ENCODE data around the gene FOXC1.

Gene FOXC1

DNA sequence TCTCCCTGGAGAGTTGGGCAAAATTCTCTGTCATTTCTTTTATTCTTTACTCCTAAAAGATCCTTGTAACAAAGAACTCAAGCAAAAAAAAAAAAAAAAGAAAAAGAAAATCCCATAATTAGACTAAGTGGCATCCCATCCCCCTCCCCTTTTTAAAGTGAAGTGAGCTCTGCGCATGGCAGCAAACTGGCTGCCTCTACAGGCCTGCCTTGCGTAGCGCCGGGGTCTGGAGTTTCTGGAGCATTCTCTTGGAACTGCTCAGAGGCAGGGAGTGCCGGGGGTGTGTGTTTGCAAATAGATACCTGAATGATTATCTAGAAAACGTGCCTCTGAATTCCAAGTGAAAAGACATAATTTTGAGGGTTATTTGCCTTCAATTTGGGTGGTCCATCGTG is 48.1 kb downstream of the FOXC1 start:
- Histone ChIP-seq H3K36me3 (ENCODE audit: control insufficient read depth, low read length) (no peaks in the 10 kb centered on the region), H3K79me2 (ENCODE audit: control insufficient read depth, low read length) (no peaks in the 10 kb centered on the region), H3K9me3 (ENCODE audit: control insufficient read depth, insufficient read depth, low read length) (no peaks in the 10 kb centered on the region), H4K20me1 (ENCODE audit: control insufficient read depth, insufficient read depth, low read depth, low read length) (peaks cover 4% of the 10 kb centered on the region; the same call in 1 of the 2 replicates), H3K27me3 (ENCODE audit: control insufficient read depth, low read length) (no peaks in the 10 kb centered on the region), H3K27ac (ENCODE audit: low read depth, low read length) (no peak overlapping the region), H3K4me2 (ENCODE audit: low read length) (no peak overlapping the region), H3K4me3 (ENCODE audit: low read length) (no peak overlapping the region), H3F3A (ENCODE audit: control insufficient read depth, insufficient read depth) (no peaks in the 10 kb centered on the region), H3K9me2 (replicated peaks; ENCODE audit: control insufficient read depth, low read length) (no peaks in the 10 kb centered on the region), H3K4me1 (ENCODE audit: control insufficient read depth, low read length) (no peaks in the 10 kb centered on the region; the same call in 1 of the 2 replicates)
- TF ChIP-seq, protein P1, sequence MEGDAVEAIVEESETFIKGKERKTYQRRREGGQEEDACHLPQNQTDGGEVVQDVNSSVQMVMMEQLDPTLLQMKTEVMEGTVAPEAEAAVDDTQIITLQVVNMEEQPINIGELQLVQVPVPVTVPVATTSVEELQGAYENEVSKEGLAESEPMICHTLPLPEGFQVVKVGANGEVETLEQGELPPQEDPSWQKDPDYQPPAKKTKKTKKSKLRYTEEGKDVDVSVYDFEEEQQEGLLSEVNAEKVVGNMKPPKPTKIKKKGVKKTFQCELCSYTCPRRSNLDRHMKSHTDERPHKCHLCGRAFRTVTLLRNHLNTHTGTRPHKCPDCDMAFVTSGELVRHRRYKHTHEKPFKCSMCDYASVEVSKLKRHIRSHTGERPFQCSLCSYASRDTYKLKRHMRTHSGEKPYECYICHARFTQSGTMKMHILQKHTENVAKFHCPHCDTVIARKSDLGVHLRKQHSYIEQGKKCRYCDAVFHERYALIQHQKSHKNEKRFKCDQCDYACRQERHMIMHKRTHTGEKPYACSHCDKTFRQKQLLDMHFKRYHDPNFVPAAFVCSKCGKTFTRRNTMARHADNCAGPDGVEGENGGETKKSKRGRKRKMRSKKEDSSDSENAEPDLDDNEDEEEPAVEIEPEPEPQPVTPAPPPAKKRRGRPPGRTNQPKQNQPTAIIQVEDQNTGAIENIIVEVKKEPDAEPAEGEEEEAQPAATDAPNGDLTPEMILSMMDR (IDR thresholded peaks at IDR 0.05; ENCODE audit: low read depth, low read length, poor library complexity, severe bottlenecking): no peak
- no peak for TF ChIP-seq EZH2phosphoT487 (IDR thresholded peaks at IDR 0.05; ENCODE audit: borderline replicate concordance, low read length)

DNA sequence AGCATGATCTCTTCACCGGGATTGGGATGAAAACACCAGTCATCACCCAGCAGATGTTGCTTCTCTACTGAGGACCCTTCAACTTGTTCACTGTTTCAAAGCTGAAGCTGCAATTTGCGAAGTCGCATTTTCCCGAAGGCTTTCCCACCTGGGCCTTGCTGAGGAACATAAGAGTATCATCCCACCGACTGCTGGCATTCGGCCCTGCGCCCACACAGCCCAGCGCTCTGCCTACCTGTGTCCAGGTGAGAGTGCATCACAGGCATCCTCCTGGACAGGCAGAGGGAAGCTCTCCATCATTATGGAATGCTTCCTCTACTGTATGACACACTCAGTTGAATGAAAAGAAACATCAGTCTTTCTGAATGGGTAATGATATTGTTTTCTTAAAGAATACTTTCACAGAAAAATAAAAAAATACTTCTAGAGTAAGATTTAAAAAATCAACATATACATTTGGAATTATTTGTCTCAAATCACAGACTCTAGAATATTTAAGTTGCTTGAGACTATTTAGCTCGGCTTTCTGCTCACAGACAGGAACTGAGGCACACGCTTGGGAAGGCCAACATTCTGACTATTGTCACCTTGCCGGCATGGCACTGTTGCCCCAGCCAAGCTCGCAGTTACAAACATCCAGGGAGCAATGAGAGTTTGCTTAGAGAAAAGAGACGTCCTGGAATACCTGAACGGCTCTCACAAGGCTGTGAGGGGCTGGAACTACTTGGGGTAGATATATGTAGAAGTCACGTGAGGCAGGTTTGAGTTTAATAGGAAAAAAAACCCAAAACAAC is 48.7 kb downstream of the FOXC1 start:
- H3K4me1 ChIP-seq (ENCODE audit: control insufficient read depth, low read length): no peaks in the 10 kb centered on the region; the same call in 1 of the 2 replicates
- TF ChIP-seq EZH2phosphoT487 (IDR thresholded peaks at IDR 0.05; ENCODE audit: borderline replicate concordance, low read length): no peak
- TF ChIP-seq, protein P1 (IDR thresholded peaks at IDR 0.05; ENCODE audit: low read depth, low read length, poor library complexity, severe bottlenecking): no peak
- H3K79me2 ChIP-seq (ENCODE audit: control insufficient read depth, low read length): no peaks in the 10 kb centered on the region
- no peak overlapping the region for H3K4me2 ChIP-seq (ENCODE audit: low read length)
- no peaks in the 10 kb centered on the region for H3K9me3 ChIP-seq (ENCODE audit: control insufficient read depth, insufficient read depth, low read length)
- H3K9me2 ChIP-seq (replicated peaks; ENCODE audit: control insufficient read depth, low read length): no peaks in the 10 kb centered on the region
- no peaks in the 10 kb centered on the region for H3K36me3 ChIP-seq (ENCODE audit: control insufficient read depth, low read length)
- no peak overlapping the region for H3K4me3 ChIP-seq (ENCODE audit: low read length)
- H3K27ac ChIP-seq (ENCODE audit: low read depth, low read length): no peak overlapping the region
- no peaks in the 10 kb centered on the region for H3F3A ChIP-seq (ENCODE audit: control insufficient read depth, insufficient read depth)
- H3K27me3 ChIP-seq (ENCODE audit: control insufficient read depth, low read length): no peaks in the 10 kb centered on the region
- H4K20me1 ChIP-seq (ENCODE audit: control insufficient read depth, insufficient read depth, low read depth, low read length): no peaks in the 10 kb centered on the region; the same call in 1 of the 2 replicates

DNA sequence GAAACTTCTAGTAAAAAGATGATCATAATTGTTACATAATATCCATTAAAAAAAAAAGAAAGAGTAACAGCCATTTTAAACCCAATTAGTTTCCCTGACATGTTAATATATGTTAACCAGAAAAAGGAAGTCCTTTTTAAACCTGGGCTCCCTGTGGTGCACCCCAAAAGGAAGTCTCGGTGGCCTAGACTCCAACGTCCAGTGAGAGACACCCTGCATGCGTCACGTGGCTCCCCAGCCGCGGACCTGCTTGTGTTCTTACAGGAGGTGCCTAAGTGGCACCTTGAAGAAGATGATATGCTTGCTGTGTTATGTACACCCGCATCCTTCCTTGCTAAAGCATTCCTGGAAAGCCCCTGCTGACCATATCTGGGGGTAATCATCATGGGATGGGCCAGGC is 50.1 kb downstream of the FOXC1 start:
- no peak for TF ChIP-seq EZH2phosphoT487 (IDR thresholded peaks at IDR 0.05; ENCODE audit: borderline replicate concordance, low read length)
- TF ChIP-seq, protein P1 (IDR thresholded peaks at IDR 0.05; ENCODE audit: low read depth, low read length, poor library complexity, severe bottlenecking): no peak
- H3K79me2 ChIP-seq (ENCODE audit: control insufficient read depth, low read length): no peaks in the 10 kb centered on the region

More for the DNA sequence above, 50.1 kb downstream of the FOXC1 start:
- Histone ChIP-seq H3K4me1 (ENCODE audit: control insufficient read depth, low read length) (peaks cover 6% of the 10 kb centered on the region), H3K27me3 (ENCODE audit: control insufficient read depth, low read length) (no peaks in the 10 kb centered on the region), H4K20me1 (ENCODE audit: control insufficient read depth, insufficient read depth, low read depth, low read length) (no peaks in the 10 kb centered on the region; the same call in 1 of the 2 replicates), H3K36me3 (ENCODE audit: control insufficient read depth, low read length) (no peaks in the 10 kb centered on the region), H3F3A (ENCODE audit: control insufficient read depth, insufficient read depth) (no peaks in the 10 kb centered on the region), H3K4me2 (ENCODE audit: low read length) (no peak overlapping the region), H3K27ac (ENCODE audit: low read depth, low read length) (no peak overlapping the region), H3K9me2 (replicated peaks; ENCODE audit: control insufficient read depth, low read length) (no peaks in the 10 kb centered on the region), H3K9me3 (ENCODE audit: control insufficient read depth, insufficient read depth, low read length) (no peaks in the 10 kb centered on the region), H3K4me3 (ENCODE audit: low read length) (no peak overlapping the region)
